ENCODE results near the gene GBA3.

The GBA3 gene

DNA sequence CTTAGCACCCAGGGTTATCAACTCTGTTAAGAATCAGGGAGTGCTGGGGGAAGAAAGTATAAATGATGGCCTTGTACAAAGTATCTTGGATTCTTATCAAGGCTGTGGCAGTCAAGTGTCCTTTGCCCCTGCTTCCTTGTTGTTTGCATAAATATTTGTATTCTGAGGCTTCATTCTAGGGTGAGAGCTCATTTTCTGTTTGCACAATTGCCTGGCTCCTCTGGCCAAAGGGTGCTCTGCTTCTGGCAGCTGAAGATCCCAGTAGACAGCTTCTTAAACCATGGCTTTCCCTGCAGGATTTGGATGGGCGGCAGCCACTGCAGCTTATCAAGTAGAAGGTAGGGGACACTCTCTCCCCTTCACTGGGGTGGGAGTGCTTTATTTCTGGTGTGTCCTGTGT, at the start of gene GBA3:
GBA3 (plus strand) TSS at position 202 of the 400 bp plus-strand sequence.
- H3K9me3 Mint-ChIP-seq, result peaks cover 8% of the 10 kb centered on the region
- DNase-seq (ENCODE audit: low spot score in 2 of 2), result no peak
- H3K27ac Mint-ChIP-seq, result no peak within 1 kb of the TSS
- no peak for ATAC-seq
- no peak within 1 kb of the TSS for H3K4me3 Mint-ChIP-seq
- H3K4me1 Mint-ChIP-seq, result no peaks in the 10 kb centered on the region
- H3K36me3 Mint-ChIP-seq, result no peaks in the 10 kb centered on the region

DNA sequence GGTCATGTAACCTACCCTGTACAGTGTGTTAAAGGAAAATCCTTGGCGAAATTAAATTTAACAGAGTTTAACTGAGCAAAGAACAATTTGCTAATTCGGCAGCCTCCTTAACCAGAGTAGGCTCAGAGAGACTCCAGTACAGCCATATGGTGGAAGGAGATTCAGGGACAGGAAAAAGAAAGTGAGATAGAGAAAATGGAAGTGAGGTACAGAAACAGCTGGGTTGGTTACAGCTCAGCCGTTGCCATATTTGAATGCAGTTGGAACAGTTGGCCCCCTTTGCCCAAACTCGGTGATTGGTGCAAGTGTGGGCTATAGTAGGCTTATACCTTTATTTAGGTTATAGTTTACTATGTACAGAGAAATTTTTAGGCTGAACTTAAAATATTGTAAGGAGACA, 48.8 kb upstream of the GBA3 start:
- Mint-ChIP-seq H3K27ac (no peak overlapping the region), H3K36me3 (no peaks in the 10 kb centered on the region), H3K9me3 (peaks cover 12% of the 10 kb centered on the region), H3K4me3 (no peak overlapping the region), H3K4me1 (no peaks in the 10 kb centered on the region)
- ATAC-seq, result no peak
- DNase-seq (ENCODE audit: low spot score in 2 of 2), result no peak

DNA sequence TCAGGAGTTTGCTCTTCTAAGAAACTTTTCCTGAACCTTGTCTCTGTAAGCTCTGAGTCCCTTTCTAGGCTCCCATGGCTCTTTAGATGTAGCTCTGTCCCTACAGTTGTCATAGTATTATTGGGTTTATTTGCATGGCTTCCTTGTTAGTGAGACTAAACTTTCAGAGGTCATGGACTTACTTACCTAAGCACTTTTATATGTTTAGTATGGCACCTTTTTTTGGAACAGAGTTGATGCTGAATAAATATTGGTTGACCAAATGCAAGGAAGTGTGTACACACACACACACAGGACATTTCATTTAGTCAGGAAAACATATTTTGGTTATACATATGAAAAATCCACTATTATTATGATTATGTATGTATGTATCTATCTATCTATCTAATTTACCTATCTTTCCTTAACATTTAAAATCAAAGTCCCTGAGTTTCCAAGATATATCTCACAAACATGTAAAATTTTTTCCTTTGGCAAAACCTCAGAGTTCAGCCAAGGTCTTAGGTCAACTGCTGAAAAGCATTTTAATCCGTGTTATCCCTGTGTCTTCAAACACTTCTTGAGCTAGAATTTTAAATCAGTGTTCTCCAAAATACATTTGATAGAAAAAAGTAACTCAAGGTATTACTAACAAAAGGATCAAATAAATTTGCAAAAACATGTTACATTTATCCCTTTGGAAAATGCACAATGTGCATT, 47.1 kb upstream of the GBA3 start:
- Mint-ChIP-seq H3K4me3 (no peak overlapping the region), H3K36me3 (no peaks in the 10 kb centered on the region), H3K4me1 (no peaks in the 10 kb centered on the region), H3K27ac (no peak overlapping the region), H3K9me3 (peaks cover 7% of the 10 kb centered on the region)
- no peak for DNase-seq (ENCODE audit: low spot score in 2 of 2)
- ATAC-seq, result no peak

DNA sequence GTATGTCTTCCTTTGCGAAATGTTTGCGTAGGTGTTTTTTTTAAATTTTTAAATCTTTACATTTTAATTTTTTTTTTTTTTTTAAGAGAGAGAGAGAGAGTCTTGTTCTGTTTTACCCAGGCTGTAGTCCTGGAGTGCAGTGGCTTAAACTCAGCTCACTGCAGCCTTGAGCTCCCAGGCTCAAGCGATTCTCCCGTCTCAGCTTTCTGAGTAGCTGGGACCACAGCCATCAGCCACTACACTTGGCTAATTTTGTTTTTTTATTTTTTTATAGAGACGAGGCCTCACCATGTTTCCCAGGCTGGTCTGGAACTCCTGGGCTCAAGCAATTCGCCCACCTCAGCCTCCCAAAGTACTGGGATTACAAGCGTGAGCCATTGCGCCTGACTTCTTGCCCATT, 43.7 kb upstream of the GBA3 start:
- no peaks in the 10 kb centered on the region for H3K36me3 Mint-ChIP-seq
- peaks cover 2% of the 10 kb centered on the region for H3K9me3 Mint-ChIP-seq
- ATAC-seq, result no peak
- no peak overlapping the region for H3K4me3 Mint-ChIP-seq
- H3K4me1 Mint-ChIP-seq, result no peaks in the 10 kb centered on the region
- DNase-seq (ENCODE audit: low spot score in 2 of 2), result no peak
- H3K27ac Mint-ChIP-seq, result no peak overlapping the region

DNA sequence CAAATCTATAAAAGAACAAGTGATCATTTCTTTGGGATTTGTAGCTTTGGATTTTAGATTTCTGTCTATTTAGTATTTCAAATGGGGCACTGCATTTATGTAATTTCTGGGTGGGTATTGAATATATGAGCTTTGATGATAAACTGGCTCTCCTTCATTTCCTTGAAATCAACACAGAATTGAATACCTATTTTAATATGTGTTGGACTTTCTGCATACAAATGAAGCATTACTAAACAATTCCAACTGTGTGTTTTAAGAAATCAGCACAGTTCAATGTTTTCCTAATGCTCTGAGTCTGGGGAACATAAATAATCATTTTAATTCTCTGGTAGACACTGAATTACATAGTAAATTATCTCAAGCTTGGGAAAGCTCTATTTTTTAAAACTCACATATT, 42.0 kb upstream of the GBA3 start:
- Mint-ChIP-seq H3K4me3 (no peak overlapping the region), H3K36me3 (no peaks in the 10 kb centered on the region), H3K27ac (no peak overlapping the region)

DNA sequence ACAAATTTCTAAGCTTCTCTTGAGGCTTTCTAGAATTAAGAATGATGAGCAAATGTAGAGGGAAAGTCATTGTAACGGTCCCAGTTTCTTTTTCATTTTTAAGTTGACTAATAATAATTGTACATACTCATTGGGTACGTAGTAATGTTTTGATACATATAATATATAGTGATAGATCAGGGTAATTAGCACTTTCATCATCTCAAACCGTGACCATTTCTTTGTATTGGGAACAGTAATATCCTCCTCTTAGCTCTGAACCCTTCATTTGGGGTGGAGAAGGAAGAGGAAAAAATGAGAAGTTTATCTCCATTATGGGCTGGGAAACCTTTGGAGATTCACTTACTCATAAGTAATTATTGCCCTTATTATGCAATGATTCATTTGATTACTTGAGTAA, 39.0 kb upstream of the GBA3 start:
- no peak for ATAC-seq
- Mint-ChIP-seq H3K36me3 (no peaks in the 10 kb centered on the region), H3K4me3 (no peak overlapping the region), H3K9me3 (peaks cover 10% of the 10 kb centered on the region), H3K4me1 (no peaks in the 10 kb centered on the region), H3K27ac (no peak overlapping the region)
- DNase-seq (ENCODE audit: low spot score in 2 of 2), result no peak

More for the DNA sequence above, 42.0 kb upstream of the GBA3 start:
- Mint-ChIP-seq H3K4me1 (no peaks in the 10 kb centered on the region), H3K9me3 (peaks cover 2% of the 10 kb centered on the region)
- no peak for DNase-seq (ENCODE audit: low spot score in 2 of 2)
- ATAC-seq, result no peak

DNA sequence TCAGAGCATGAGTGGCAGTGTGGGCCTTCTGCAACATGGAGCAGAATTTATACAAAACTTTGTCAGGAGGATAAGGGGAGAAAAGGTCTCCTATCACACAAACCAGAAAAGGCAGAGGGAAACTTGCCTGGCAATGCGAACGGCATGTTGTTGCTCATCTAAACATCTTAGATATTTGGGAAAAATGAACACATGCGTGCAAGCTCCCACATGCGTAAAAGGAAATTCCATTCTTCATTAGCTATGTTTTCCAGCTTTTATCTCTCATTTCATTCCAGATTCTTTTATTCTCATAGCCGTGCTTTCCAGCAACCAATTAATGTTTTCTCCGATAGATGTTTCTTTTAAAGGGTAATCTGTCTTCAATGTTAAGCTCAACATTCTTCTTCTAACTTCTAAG, 31.3 kb upstream of the GBA3 start:
- peaks cover 14% of the 10 kb centered on the region for H3K9me3 Mint-ChIP-seq
- H3K4me3 Mint-ChIP-seq, result no peak overlapping the region

DNA sequence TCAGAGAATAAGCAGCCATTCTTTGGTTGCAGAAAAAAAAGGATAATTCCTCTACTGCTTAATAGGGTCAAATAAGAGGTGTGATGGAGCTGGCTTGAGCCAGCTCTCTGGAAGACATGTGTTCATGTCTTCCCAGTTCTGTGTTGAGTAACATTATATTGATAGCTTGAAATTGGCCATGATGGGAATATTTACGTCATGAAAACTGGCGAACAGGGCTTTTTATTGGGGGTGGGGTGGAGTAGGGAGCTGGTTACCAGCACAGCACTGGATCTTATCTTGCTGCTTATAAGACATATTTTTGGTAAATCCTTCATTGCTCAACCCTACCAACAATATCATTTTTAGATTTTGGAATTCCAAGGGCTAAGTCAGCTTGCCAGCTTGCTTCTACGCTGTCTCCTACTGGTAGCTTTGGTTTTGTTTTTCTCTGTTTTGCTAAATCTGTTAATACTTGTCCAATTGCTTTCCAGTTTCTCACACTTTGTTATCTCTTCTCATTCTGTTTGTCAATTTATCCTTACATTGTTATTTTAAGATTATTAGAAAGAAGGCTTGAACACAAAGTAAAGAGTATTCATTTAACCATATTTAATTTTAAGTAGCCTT, 25.3 kb upstream of the GBA3 start:
- ATAC-seq (no peak), DNase-seq (ENCODE audit: low spot score in 2 of 2) (no peak)
- Mint-ChIP-seq H3K27ac (no peak overlapping the region), H3K36me3 (no peaks in the 10 kb centered on the region), H3K9me3 (peaks cover 4% of the 10 kb centered on the region), H3K4me1 (no peaks in the 10 kb centered on the region), H3K4me3 (no peak overlapping the region)

More for the DNA sequence above, 31.3 kb upstream of the GBA3 start:
- Mint-ChIP-seq H3K4me1 (no peaks in the 10 kb centered on the region), H3K36me3 (no peaks in the 10 kb centered on the region), H3K27ac (no peak overlapping the region)
- DNase-seq (ENCODE audit: low spot score in 2 of 2) (no peak), ATAC-seq (no peak)

DNA sequence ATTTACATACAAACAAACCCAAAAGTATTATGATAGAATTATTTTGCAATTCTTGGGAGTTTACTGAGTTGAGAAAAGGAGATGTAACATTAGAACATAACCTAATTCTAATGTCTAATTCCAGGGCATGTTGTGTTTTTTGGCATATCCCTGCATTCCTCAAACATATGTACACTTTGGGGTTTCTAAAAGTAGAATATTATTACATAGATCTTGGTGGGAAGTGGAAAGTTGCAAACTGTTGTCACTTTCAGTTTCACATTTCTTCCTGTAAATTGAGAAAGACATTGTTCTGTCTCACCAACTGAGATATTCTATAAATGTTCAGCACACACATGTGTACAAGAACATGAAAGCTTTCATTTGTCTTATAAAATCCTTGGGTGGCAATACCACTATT, 24.4 kb upstream of the GBA3 start:
- no peak overlapping the region for H3K4me3 Mint-ChIP-seq
- H3K4me1 Mint-ChIP-seq, result no peaks in the 10 kb centered on the region

DNA sequence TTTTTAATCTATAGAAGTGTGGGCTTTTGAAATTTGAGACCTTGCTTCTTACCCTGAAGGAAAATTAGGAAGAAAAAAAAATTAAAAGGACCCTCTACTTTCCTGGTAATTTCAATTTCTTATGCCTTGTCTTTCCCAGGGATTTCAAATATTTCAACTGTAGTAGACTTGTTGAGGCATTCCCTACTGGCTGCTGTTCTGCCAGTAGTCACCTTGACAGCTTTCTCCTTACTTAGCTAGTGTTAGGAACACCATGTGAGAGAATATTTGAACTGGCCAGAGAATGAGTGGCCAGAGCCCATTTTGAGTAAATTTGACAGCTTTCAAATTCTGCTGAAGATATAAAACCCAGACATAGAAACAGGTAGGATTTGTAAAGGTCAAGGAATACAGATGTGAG, 24.0 kb upstream of the GBA3 start:
- ATAC-seq, result no peak
- no peak overlapping the region for H3K4me3 Mint-ChIP-seq
- H3K4me1 Mint-ChIP-seq, result no peaks in the 10 kb centered on the region

More for the DNA sequence above, 24.4 kb upstream of the GBA3 start:
- no peak for DNase-seq (ENCODE audit: low spot score in 2 of 2)
- no peak for ATAC-seq
- H3K9me3 Mint-ChIP-seq, result peaks cover 5% of the 10 kb centered on the region
- H3K27ac Mint-ChIP-seq, result no peak overlapping the region
- no peaks in the 10 kb centered on the region for H3K36me3 Mint-ChIP-seq

DNA sequence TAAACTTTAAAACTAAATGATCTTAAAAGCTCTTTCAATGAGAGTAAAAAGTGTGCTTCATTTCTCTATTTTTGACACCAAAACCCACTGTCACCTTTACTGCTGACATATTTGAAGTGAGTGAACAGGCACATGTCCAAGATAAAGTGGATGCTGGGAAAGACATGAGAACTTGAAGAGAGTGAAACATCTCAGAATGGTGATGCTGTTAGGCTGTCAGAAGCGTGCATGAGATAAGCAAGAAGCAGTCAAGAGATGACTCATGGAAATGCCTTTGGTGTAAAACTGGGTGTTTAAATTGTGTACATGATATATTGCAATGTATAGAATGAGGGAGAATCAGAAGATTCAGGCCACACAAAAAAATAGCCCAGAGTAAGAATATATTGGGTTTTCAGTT, 21.8 kb upstream of the GBA3 start:
- Mint-ChIP-seq H3K4me1 (no peaks in the 10 kb centered on the region), H3K36me3 (no peaks in the 10 kb centered on the region), H3K27ac (no peak overlapping the region), H3K4me3 (no peak overlapping the region), H3K9me3 (peaks cover 13% of the 10 kb centered on the region)
- DNase-seq (ENCODE audit: low spot score in 2 of 2), result no peak
- ATAC-seq, result no peak

More for the DNA sequence above, 24.0 kb upstream of the GBA3 start:
- no peak for DNase-seq (ENCODE audit: low spot score in 2 of 2)
- Mint-ChIP-seq H3K27ac (no peak overlapping the region), H3K36me3 (no peaks in the 10 kb centered on the region), H3K9me3 (peaks cover 5% of the 10 kb centered on the region)

DNA sequence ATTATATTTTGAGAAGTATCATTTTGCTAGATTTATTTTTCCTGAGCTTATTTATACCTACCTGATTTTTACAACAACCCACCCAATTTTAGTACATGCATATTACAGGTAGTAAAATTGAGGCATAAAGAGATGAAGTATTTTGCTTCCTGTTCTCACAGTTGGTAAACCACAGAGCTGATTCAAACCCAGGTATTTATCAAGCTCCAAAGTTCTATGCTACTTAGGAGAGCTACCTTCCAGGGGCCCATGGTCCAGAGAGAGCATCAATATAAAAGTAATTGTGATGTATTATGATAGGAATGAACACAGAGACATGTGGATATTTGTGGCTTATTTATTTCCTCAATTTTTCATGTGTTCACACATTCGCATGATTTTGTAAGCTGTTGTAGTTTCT, 20.2 kb upstream of the GBA3 start:
- DNase-seq (ENCODE audit: low spot score in 2 of 2) (no peak), ATAC-seq (no peak)
- Mint-ChIP-seq H3K27ac (no peak overlapping the region), H3K4me3 (no peak overlapping the region), H3K36me3 (no peaks in the 10 kb centered on the region), H3K9me3 (peaks cover 13% of the 10 kb centered on the region), H3K4me1 (no peaks in the 10 kb centered on the region)

DNA sequence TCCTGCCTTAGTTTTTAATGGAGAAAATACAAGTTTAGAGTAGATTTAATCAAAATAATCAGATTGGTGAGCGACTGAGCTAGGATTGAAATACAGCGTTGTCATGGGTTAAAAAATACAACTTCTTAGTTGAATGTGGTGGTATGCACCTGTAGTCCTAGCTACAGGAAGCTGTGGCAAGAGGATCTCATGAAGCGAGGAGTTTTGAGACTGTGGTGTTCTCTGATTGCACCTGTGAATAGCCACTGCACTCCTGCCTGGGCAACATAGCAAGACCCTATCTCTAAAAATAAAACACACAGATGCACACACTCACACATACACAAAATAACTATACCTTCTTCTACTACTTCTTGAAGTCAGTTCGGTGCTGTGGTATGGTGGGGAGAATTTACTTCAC, 19.8 kb upstream of the GBA3 start:
- H3K9me3 Mint-ChIP-seq, result peaks cover 17% of the 10 kb centered on the region
- H3K36me3 Mint-ChIP-seq, result no peaks in the 10 kb centered on the region
- DNase-seq (ENCODE audit: low spot score in 2 of 2), result no peak
- no peak overlapping the region for H3K4me3 Mint-ChIP-seq
- H3K27ac Mint-ChIP-seq, result no peak overlapping the region
- no peaks in the 10 kb centered on the region for H3K4me1 Mint-ChIP-seq
- no peak for ATAC-seq

DNA sequence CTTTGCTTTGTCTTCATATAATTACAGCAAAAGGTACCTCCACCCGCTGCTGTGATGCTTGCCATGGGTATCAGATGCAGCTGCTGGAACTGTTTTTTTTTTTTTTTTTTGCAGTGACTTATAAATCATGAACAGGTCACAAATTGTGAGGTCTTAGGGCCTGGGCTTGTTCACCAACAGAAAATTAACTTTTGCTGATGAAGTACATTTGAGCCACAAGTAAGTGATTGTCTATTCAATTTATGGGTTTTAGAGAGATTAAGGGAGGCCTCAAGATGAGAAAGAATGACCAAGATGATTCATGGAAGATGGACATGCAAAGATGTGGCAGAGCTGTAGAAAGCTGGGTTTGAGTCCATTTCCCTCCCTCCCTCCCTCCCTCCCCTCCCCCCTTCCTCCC, 18.0 kb upstream of the GBA3 start:
- Mint-ChIP-seq H3K9me3 (peaks cover 17% of the 10 kb centered on the region), H3K27ac (no peak overlapping the region), H3K4me1 (no peaks in the 10 kb centered on the region), H3K4me3 (no peak overlapping the region), H3K36me3 (no peaks in the 10 kb centered on the region)
- ATAC-seq (no peak), DNase-seq (ENCODE audit: low spot score in 2 of 2) (no peak)

DNA sequence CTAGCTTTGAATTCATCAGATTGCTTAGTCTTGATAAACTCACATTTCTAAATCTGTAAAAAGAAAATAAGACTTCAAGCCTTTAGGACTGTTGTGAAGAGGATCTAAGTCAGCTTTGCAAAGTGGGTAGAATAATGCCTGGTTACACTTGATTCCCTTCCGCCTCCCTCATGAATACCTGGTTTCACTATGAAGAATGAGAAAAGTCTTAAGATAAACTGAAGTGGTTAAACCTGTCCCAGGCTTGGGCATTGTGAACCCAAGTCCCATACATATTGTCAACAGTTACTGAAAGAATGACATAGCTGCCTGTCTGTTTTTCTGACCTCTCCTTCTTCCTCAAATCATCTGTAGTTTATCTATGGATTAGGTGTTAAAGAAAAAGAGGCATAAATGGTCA, 16.7 kb upstream of the GBA3 start:
- ATAC-seq (no peak), DNase-seq (ENCODE audit: low spot score in 2 of 2) (no peak)
- Mint-ChIP-seq H3K36me3 (no peaks in the 10 kb centered on the region), H3K4me3 (no peak overlapping the region), H3K9me3 (peaks cover 19% of the 10 kb centered on the region), H3K4me1 (no peaks in the 10 kb centered on the region), H3K27ac (no peak overlapping the region)

DNA sequence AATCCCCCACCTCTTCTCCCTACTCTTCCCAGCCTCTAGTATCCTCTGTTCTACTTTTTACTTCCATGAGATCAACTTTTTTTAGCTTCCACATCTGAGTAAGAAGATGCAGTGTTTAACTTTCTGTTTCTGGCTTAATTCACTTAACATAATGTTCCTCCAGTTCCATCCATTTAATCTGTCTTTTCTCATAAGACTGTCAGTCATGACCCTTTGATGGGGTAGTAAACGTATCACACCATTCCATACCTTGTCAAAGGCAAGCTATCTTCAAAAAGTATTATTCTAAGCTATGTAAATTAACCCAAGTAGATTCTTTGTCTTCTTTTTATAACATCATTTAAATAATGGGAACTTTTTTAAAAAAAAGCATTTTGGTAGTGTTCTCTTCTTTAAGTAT, 15.0 kb upstream of the GBA3 start:
- Mint-ChIP-seq H3K4me3 (no peak overlapping the region), H3K27ac (no peak overlapping the region), H3K9me3 (peaks cover 18% of the 10 kb centered on the region), H3K4me1 (no peaks in the 10 kb centered on the region), H3K36me3 (no peaks in the 10 kb centered on the region)
- ATAC-seq (no peak), DNase-seq (ENCODE audit: low spot score in 2 of 2) (no peak)

All from stimulated activated effector memory CD8-positive, alpha-beta T cell treated with anti-CD3 and anti-CD28 coated beads, Interleukin-12 subunit alpha, Interleukin-12 subunit beta, amount 100 ng/mL, for 72 hours (primary cell).